H4 (cell line): ENCODE data around the gene WDR27. TPM values are rescaled to one million over a fixed set of nuclear protein-coding genes. Genes with fewer than 3 reads are reported as not detected.

Experiments
- total RNA-seq: library from RNA; depleted of rRNA; stranded (reverse); fragments of >200 nt; shearing (Covaris generic); gene quantifications from 2 replicates; pipeline ENCODE4 v1.2.3, GENCODE V29; 2014; rRNA removed

WDR27 gene
- total RNA-seq, 1 experiment from 2014 or later = 3.7 TPM

Other genes with a start within 250 kb of the WDR27 start
- 17.2 and 17.6 TPM in 2 replicates for gene C6orf120, start 97 bp upstream of the WDR27 start, total RNA-seq
- 12.1 and 12.6 TPM in 2 replicates for gene PHF10, start 22.5 kb upstream of the WDR27 start, total RNA-seq
- gene DYNLT2, start 49.5 kb upstream of the WDR27 start, total RNA-seq = 0.50 and 1.3 TPM in 2 replicates
- gene ERMARD, start 49.6 kb upstream of the WDR27 start, total RNA-seq = 13.4 and 22.9 TPM in 2 replicates